HG03469 (cell line): ENCODE data around the gene CMBL.
A peak's percentile ranks its signal among the peaks of the same experiment; 100 is the strongest.
"Not testable (repeated sequence)": the region's sequence is repeated elsewhere in the genome, so short reads cannot be mapped to it uniquely, and the experiment has no call there.

Source experiments
- ATAC-seq: cut with Tn5 transposase; IDR thresholded peaks from one replicate; pipeline ENCODE4 v1.9.1; 2021; ENCODE audit warnings: mild to moderate bottlenecking, moderate library complexity, moderate number of reproducible peaks; ENCODE audit not compliant: unreplicated experiment

CMBL gene

GRCh38 chr5:10307206-10308148, at the start of gene CMBL:
Gene CMBL, minus strand, starts transcription at chr5:10307902. Its CDS starts 17,140 bp downstream, at chr5:10290762.
- ATAC-seq, result peak; percentile 44

GRCh38 chr5:10355071-10355889, 47.6 kb upstream of the CMBL start:
- no peak for ATAC-seq

GRCh38 chr5:10354048-10354872, 46.6 kb upstream of the CMBL start:
- ATAC-seq, result no peak

GRCh38 chr5:10353241-10354047, 45.7 kb upstream of the CMBL start, which contains the start of gene MARCHF6:
Gene MARCHF6, plus strand, starts transcription at chr5:10353695. Its CDS starts 204 bp downstream, at chr5:10353899.
- ATAC-seq, result peak; percentile 76

GRCh38 chr5:10352430-10353240, 44.9 kb upstream of the CMBL start:
- ATAC-seq, result peak; percentile 12

- ATAC-seq, result no peak
Measured at GRCh38 chr5:10351919-10352318, 44.2 kb upstream of the CMBL start.

GRCh38 chr5:10351199-10351905, 43.6 kb upstream of the CMBL start:
- no peak for ATAC-seq

- no peak for ATAC-seq
Measured at GRCh38 chr5:10348258-10348657, 40.6 kb upstream of the CMBL start.

GRCh38 chr5:10344461-10345106, 36.9 kb upstream of the CMBL start:
- ATAC-seq, result not testable (repeated sequence)

GRCh38 chr5:10343486-10343885, 35.8 kb upstream of the CMBL start:
- no peak for ATAC-seq

GRCh38 chr5:10339958-10340357, 32.3 kb upstream of the CMBL start:
- ATAC-seq, result no peak

- ATAC-seq, result no peak
Measured at GRCh38 chr5:10339058-10339811, 31.5 kb upstream of the CMBL start.

GRCh38 chr5:10338686-10339057, 31.0 kb upstream of the CMBL start:
- ATAC-seq, result no peak

- no peak for ATAC-seq
Measured at GRCh38 chr5:10337986-10338385, 30.3 kb upstream of the CMBL start.

GRCh38 chr5:10337107-10337506, 29.4 kb upstream of the CMBL start:
- no peak for ATAC-seq

- no peak for ATAC-seq
Measured at GRCh38 chr5:10335711-10336470, 28.2 kb upstream of the CMBL start.
